Activated CD4-positive, alpha-beta T cell treated with anti-CD3 and anti-CD28 coated beads for 36 hours (primary cell): ENCODE data around the gene MINK1. TPM values are rescaled to one million over a fixed set of nuclear protein-coding genes. Genes with fewer than 3 reads are reported as not detected.
A peak's percentile ranks its signal among the peaks of the same experiment; 100 is the strongest.

ENCODE experiments used
- ATAC-seq: fragments of 200-7000 bp; cut with Tn5 transposase; one replicate; pipeline ENCODE4 v1.10.0; 2021; ENCODE audit warnings: mild to moderate bottlenecking, moderate library complexity
- CTCF ChIA-PET: fragments of 350-600 bp; sonication (Branson Sonifier 250); formaldehyde crosslinking; loops from one replicate; lab custom pipeline; 2021; ENCODE audit warnings: antibody characterized with exemption; lab: Charles Lee
- POLR2A ChIA-PET: fragments of 350-600 bp; sonication (Branson Sonifier 250); formaldehyde crosslinking; loops from one replicate; lab custom pipeline; 2021; ENCODE audit warnings: antibody characterized with exemption, inconsistent platforms; lab: Charles Lee
- DNase-seq: peaks from one replicate; pipeline ENCODE4 v3.0.0-alpha.2; 2020
- H3K27ac Mint-ChIP-seq: one replicate; pipeline ENCODE4 v1.8.0; 2021; ENCODE audit warnings: mixed read lengths
- H3K27me3 Mint-ChIP-seq: one replicate; pipeline ENCODE4 v1.8.0; 2021; ENCODE audit warnings: mixed read lengths
- H3K36me3 Mint-ChIP-seq: one replicate; pipeline ENCODE4 v1.8.0; 2021; ENCODE audit warnings: low read depth, mixed read lengths
- H3K4me1 Mint-ChIP-seq: one replicate; pipeline ENCODE4 v1.8.0; 2021; ENCODE audit warnings: mixed read lengths
- H3K4me3 Mint-ChIP-seq: one replicate; pipeline ENCODE4 v1.8.0; 2021; ENCODE audit warnings: mild to moderate bottlenecking, moderate library complexity, mixed read lengths
- H3K9me3 Mint-ChIP-seq: one replicate; pipeline ENCODE4 v1.8.0; 2021; ENCODE audit warnings: low read depth, mixed read lengths
- intact Hi-C, 2 experiments: fragments of 100-400 bp; cut with DNase I in 1 of 2; cut with micrococcal nuclease in 1 of 2; formaldehyde crosslinking; loops; one replicate each; pipeline versions ENCODE4 v1.14.2 to v1.15.1; 2022 to 2024; cut with DNase I, micrococcal nuclease
- total RNA-seq, 2 experiments: library from RNA; stranded (reverse); gene quantifications; one replicate each; pipeline ENCODE4 v1.2.3, GENCODE V29; 2021

MINK1 gene
- total RNA-seq, 2 experiments from 2014 or later = 48.2 to 57.7 TPM

- H3K9me3 Mint-ChIP-seq = no peaks in the 10 kb centered on the region
- CTCF ChIA-PET = interaction anchor here (1.0 kb wide), 1 partner anchor 20 kb away, joined by 4 read pairs; the partner anchor contains the start of gene SPAG7
- H3K27me3 Mint-ChIP-seq = no peaks in the 10 kb centered on the region
- intact Hi-C loops = loop anchor here (5.0 to 10.0 kb wide), 5 partner anchors 150 to 1695 kb away; partner anchors contain the start of genes ATP2A3 (in 1 of the 2), KIAA0753 (in 1 of the 2), PSMB6 (in 1 of the 2) and TXNDC17 (in 1 of the 2)
- DNase-seq = no peak
- peak overlapping the region; percentile 86 for H3K27ac Mint-ChIP-seq
- ATAC-seq = no peak
- peaks cover 57% of the 10 kb centered on the region for H3K36me3 Mint-ChIP-seq
- POLR2A ChIA-PET = interaction anchor here (0.6 to 9.2 kb wide), 2 partner anchors 21 to 337 kb away, joined by 4 to 80 read pairs; partner anchors contain the start of gene SPAG7
- H3K4me3 Mint-ChIP-seq = peak overlapping the region; percentile 99
- H3K4me1 Mint-ChIP-seq = peaks cover 53% of the 10 kb centered on the region
These were observed 113.9 kb downstream of the MINK1 start for GRCh38 chr17:4947010-4947410.

Other genes with a start within 250 kb of the MINK1 start
- not detected for gene SMTNL2, start 248.8 kb upstream of the MINK1 start, total RNA-seq
- gene ALOX15, start 191.7 kb upstream of the MINK1 start, total RNA-seq = not detected
- gene PELP1, start 129.2 kb upstream of the MINK1 start, total RNA-seq = 100 to 1,000 TPM in 1 of 2 experiments, 10 to 100 TPM in 1; 94.1 to 102 TPM
- 100 to 1,000 TPM; 168 to 175 TPM for gene ARRB2, start 122.7 kb upstream of the MINK1 start, total RNA-seq
- 10 to 100 TPM; 16.7 to 22.9 TPM for gene MED11, start 101.9 kb upstream of the MINK1 start, total RNA-seq
- gene ZMYND15, start 93.5 kb upstream of the MINK1 start, total RNA-seq = under 1 TPM; 0.09 to 0.11 TPM
- gene CXCL16, start 93.4 kb upstream of the MINK1 start, total RNA-seq = 1 to 10 TPM; 1.7 to 2.5 TPM
- not detected for gene TM4SF5, start 61.5 kb upstream of the MINK1 start, total RNA-seq
- gene VMO1, start 47.0 kb upstream of the MINK1 start, total RNA-seq = under 1 TPM; 0.30 TPM
- gene GLTPD2, start 44.4 kb upstream of the MINK1 start, total RNA-seq = not detected
- gene PSMB6, start 37.2 kb upstream of the MINK1 start, total RNA-seq = 100 to 1,000 TPM; 111 to 155 TPM
- 10 to 100 TPM; 12.3 to 14.1 TPM for gene PLD2, start 26.2 kb upstream of the MINK1 start, total RNA-seq
- 1 to 10 TPM; 2.6 to 2.8 TPM for gene C17orf107, start 66.2 kb downstream of the MINK1 start, total RNA-seq
- gene CHRNE, start 69.8 kb downstream of the MINK1 start, total RNA-seq = under 1 TPM; 0.59 to 0.84 TPM
- gene GP1BA, start 98.9 kb downstream of the MINK1 start, total RNA-seq = not detected
- 10 to 100 TPM; 74.2 to 77.9 TPM for gene SLC25A11, start 106.7 kb downstream of the MINK1 start, total RNA-seq
- 100 to 1,000 TPM; 147 to 189 TPM for gene RNF167, start 106.9 kb downstream of the MINK1 start, total RNA-seq
- 1,000 to 10,000 TPM; 1,809 to 1,911 TPM for gene PFN1, start 115.2 kb downstream of the MINK1 start, total RNA-seq
- gene ENO3, start 117.8 kb downstream of the MINK1 start, total RNA-seq = 10 to 100 TPM; 32.0 to 32.9 TPM
- 10 to 100 TPM; 61.4 to 69.4 TPM for gene SPAG7, start 134.5 kb downstream of the MINK1 start, total RNA-seq
- gene CAMTA2, start 154.3 kb downstream of the MINK1 start, total RNA-seq = 100 to 1,000 TPM in 1 of 2 experiments, 10 to 100 TPM in 1; 98.2 to 124 TPM
- under 1 TPM; 0.18 to 0.28 TPM for gene INCA1, start 164.2 kb downstream of the MINK1 start, total RNA-seq
- gene KIF1C, start 164.6 kb downstream of the MINK1 start, total RNA-seq = 10 to 100 TPM; 32.6 to 43.0 TPM
- gene SLC52A1, start 202.1 kb downstream of the MINK1 start, total RNA-seq = under 1 TPM; 0.16 to 0.26 TPM
- gene ZFP3, start 245.1 kb downstream of the MINK1 start, total RNA-seq = 1 to 10 TPM; 2.2 to 2.8 TPM